ENCODE data around the gene ACTRT2. TPM values are rescaled to one million over a fixed set of nuclear protein-coding genes. Genes with fewer than 3 reads are reported as not detected.

The ACTRT2 gene
- total and polyA plus RNA-seq, 2 experiments from 2014 or later, result not detected

GRCh38 chr1:2988256-2988655 lies 33.0 kb upstream of the ACTRT2 start (continued):
- TF ChIP-seq REST (IDR thresholded peaks at IDR 0.05; ENCODE audit: unreplicated experiment) (no peak), ETS1 (IDR thresholded peaks at IDR 0.05) (no peak)

- Mint-ChIP-seq H3K36me3 (ENCODE audit: low read depth) (peaks cover 22% of the 10 kb centered on the region), H3K27me3 (ENCODE audit: insufficient read depth, low read depth, poor library complexity) (peaks cover 3% of the 10 kb centered on the region), H3K27ac (no peak overlapping the region), H3K4me3 (no peak overlapping the region), H3K9me3 (peaks cover 74% of the 10 kb centered on the region), H3K4me1 (no peaks in the 10 kb centered on the region)
- DNase-seq (ENCODE audit: low spot score) (no peak), ATAC-seq (no peak)
- no peaks in the 10 kb centered on the region for H3K36me3 ChIP-seq (ENCODE audit: insufficient read depth)
- H2AFZ ChIP-seq, result no peak overlapping the region
- no peaks in the 10 kb centered on the region for H3K27me3 ChIP-seq (ENCODE audit: insufficient read depth)
- no peaks in the 10 kb centered on the region for H3F3A ChIP-seq (replicated peaks; ENCODE audit: low read depth)
- no peaks in the 10 kb centered on the region for H3K79me2 ChIP-seq (replicated peaks; ENCODE audit: insufficient read depth)
- H3K4me1 ChIP-seq (ENCODE audit: insufficient read depth), result no peaks in the 10 kb centered on the region
- no peak overlapping the region for H3K27ac ChIP-seq (ENCODE audit: low read depth)
- no peak overlapping the region for H3K4me3 ChIP-seq
- no peaks in the 10 kb centered on the region for H3K9me2 ChIP-seq (ENCODE audit: insufficient read depth)
- no peak overlapping the region for H3K4me2 ChIP-seq
- H4K20me1 ChIP-seq (replicated peaks; ENCODE audit: insufficient read depth), result no peaks in the 10 kb centered on the region
- TF ChIP-seq CREB1 (CRISPR knock-in tag; IDR thresholded peaks at IDR 0.05; ENCODE audit: low read depth), result no peak
- TF ChIP-seq ZNF114 (CRISPR knock-in tag; IDR thresholded peaks at IDR 0.05), result no peak
- no peak for TF ChIP-seq NANOG (IDR thresholded peaks at IDR 0.05; ENCODE audit: borderline replicate concordance)
- TF ChIP-seq CTCF (conservative IDR thresholded peaks at IDR 0.05; ENCODE audit: low read depth in 2 of 2), result no peak
- no peak for TF ChIP-seq ZNF462 (CRISPR knock-in tag; IDR thresholded peaks at IDR 0.05)
- no peak for TF ChIP-seq REST (IDR thresholded peaks at IDR 0.05; ENCODE audit: unreplicated experiment)
- no peak for TF ChIP-seq POLR2AphosphoS5 (IDR thresholded peaks at IDR 0.05; ENCODE audit: low read depth)
- no peak for TF ChIP-seq STAT1 (IDR thresholded peaks at IDR 0.05; ENCODE audit: unreplicated experiment)
These were observed 32.1 kb upstream of the ACTRT2 start for GRCh38 chr1:2989185-2989584.

Measured in GM23338 (cell line).